Measurements from ENCODE around the gene SNRPA1. TPM values are rescaled to one million over a fixed set of nuclear protein-coding genes. Genes with fewer than 3 reads are reported as not detected.

SNRPA1 gene
- total and polyA plus RNA-seq, 2 of the 13 experiments (the other 11 are each of a cell fraction or from before 2014, with no cell fraction given), result 41.2 to 108 TPM

GRCh38 chr15:101250873-101251829 is 43.9 kb downstream of the SNRPA1 start (continued):
- TF ChIP-seq, protein P1, sequence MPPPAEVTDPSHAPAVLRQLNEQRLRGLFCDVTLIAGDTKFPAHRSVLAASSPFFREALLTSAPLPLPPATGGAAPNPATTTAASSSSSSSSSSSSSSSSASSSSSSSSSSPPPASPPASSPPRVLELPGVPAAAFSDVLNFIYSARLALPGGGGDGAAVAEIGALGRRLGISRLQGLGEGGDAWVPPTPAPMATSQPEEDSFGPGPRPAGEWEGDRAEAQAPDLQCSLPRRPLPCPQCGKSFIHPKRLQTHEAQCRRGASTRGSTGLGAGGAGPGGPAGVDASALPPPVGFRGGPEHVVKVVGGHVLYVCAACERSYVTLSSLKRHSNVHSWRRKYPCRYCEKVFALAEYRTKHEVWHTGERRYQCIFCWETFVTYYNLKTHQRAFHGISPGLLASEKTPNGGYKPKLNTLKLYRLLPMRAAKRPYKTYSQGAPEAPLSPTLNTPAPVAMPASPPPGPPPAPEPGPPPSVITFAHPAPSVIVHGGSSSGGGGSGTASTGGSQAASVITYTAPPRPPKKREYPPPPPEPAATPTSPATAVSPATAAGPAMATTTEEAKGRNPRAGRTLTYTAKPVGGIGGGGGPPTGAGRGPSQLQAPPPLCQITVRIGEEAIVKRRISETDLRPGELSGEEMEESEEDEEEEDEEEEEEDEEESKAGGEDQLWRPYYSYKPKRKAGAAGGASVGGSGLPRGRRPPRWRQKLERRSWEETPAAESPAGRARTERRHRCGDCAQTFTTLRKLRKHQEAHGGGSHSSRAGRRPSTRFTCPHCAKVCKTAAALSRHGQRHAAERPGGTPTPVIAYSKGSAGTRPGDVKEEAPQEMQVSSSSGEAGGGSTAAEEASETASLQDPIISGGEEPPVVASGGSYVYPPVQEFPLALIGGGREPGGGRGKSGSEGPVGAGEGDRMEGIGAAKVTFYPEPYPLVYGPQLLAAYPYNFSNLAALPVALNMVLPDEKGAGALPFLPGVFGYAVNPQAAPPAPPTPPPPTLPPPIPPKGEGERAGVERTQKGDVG (CRISPR knock-in tag; IDR thresholded peaks at IDR 0.05; ENCODE audit: borderline replicate concordance), result no peak
- TF ChIP-seq, protein P2, sequence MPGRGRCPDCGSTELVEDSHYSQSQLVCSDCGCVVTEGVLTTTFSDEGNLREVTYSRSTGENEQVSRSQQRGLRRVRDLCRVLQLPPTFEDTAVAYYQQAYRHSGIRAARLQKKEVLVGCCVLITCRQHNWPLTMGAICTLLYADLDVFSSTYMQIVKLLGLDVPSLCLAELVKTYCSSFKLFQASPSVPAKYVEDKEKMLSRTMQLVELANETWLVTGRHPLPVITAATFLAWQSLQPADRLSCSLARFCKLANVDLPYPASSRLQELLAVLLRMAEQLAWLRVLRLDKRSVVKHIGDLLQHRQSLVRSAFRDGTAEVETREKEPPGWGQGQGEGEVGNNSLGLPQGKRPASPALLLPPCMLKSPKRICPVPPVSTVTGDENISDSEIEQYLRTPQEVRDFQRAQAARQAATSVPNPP (CRISPR knock-in tag; IDR thresholded peaks at IDR 0.05), result no peak
- TF ChIP-seq GPN1 (CRISPR knock-in tag; IDR thresholded peaks at IDR 0.05; ENCODE audit: borderline replicate concordance), result no peak
- no peak for TF ChIP-seq NR2C2 (CRISPR knock-in tag; IDR thresholded peaks at IDR 0.05; ENCODE audit: borderline replicate concordance)
- no peak for TF ChIP-seq GLMP (CRISPR knock-in tag; IDR thresholded peaks at IDR 0.05; ENCODE audit: borderline replicate concordance)
- no peak for TF ChIP-seq ZSCAN9 (CRISPR knock-in tag; IDR thresholded peaks at IDR 0.05; ENCODE audit: borderline replicate concordance)
- no peak for TF ChIP-seq SCMH1 (CRISPR knock-in tag; IDR thresholded peaks at IDR 0.05; ENCODE audit: borderline replicate concordance)
- no peak for TF ChIP-seq ZNF383 (CRISPR knock-in tag; IDR thresholded peaks at IDR 0.05; ENCODE audit: borderline replicate concordance)
- TF ChIP-seq, protein P3, sequence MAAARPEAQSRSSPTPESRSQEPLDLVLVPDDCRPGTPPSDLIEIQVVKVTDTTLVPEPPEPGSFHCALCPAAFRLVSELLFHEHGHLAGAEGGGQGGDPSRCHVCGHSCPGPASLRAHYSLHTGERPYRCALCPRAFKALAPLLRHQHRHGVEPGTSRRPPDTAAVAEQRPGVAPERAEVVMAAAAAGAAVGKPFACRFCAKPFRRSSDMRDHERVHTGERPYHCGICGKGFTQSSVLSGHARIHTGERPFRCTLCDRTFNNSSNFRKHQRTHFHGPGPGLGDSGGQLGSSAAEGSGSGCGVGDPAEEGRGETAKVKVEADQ (CRISPR knock-in tag; IDR thresholded peaks at IDR 0.05; ENCODE audit: borderline replicate concordance), result no peak
- TF ChIP-seq ETV5 (CRISPR knock-in tag; IDR thresholded peaks at IDR 0.05; ENCODE audit: borderline replicate concordance), result no peak
- no peak for TF ChIP-seq ZNF777 (CRISPR knock-in tag; IDR thresholded peaks at IDR 0.05)
- TF ChIP-seq ZNF547 (CRISPR knock-in tag; IDR thresholded peaks at IDR 0.05), result peak; percentile 32; the same call in 1 of the 2 replicates
- no peak for TF ChIP-seq CBX2 (IDR thresholded peaks at IDR 0.05; ENCODE audit: low read depth, low read length)
- TF ChIP-seq CBX2 (CRISPR knock-in tag; IDR thresholded peaks at IDR 0.05; ENCODE audit: low read depth), result no peak
- TF ChIP-seq ZFX (CRISPR knock-in tag; IDR thresholded peaks at IDR 0.05; ENCODE audit: low read depth), result peak; percentile 18; the same call in 1 of the 2 replicates
- peak; percentile 30; the same call in 1 of the 2 replicates for TF ChIP-seq PHF8 (CRISPR knock-in tag; IDR thresholded peaks at IDR 0.05)
- TF ChIP-seq REXO4 (CRISPR knock-in tag; IDR thresholded peaks at IDR 0.05; ENCODE audit: borderline replicate concordance), result no peak
- TF ChIP-seq ARNT2 (CRISPR knock-in tag; IDR thresholded peaks at IDR 0.05; ENCODE audit: low read depth), result peak; percentile 8; the same call in 1 of the 2 replicates
- no peak for TF ChIP-seq ZNF761 (CRISPR knock-in tag; conservative IDR thresholded peaks at IDR 0.05)
- TF ChIP-seq TCF7L2 (IDR thresholded peaks at IDR 0.05; ENCODE audit: low read depth, low read length), result no peak
- TF ChIP-seq, protein P4, sequence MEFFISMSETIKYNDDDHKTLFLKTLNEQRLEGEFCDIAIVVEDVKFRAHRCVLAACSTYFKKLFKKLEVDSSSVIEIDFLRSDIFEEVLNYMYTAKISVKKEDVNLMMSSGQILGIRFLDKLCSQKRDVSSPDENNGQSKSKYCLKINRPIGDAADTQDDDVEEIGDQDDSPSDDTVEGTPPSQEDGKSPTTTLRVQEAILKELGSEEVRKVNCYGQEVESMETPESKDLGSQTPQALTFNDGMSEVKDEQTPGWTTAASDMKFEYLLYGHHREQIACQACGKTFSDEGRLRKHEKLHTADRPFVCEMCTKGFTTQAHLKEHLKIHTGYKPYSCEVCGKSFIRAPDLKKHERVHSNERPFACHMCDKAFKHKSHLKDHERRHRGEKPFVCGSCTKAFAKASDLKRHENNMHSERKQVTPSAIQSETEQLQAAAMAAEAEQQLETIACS (CRISPR knock-in tag; IDR thresholded peaks at IDR 0.05), result 0 out of 2 replicates have a peak, but pooled peaks have one; percentile 15

Measured in HepG2 (cell line).